SK-MEL-5 (cell line): ENCODE data around the gene MRRF. TPM values are rescaled to one million over a fixed set of nuclear protein-coding genes. Genes with fewer than 3 reads are reported as not detected.

Experiments used
- DNase-seq: peaks from one replicate; pipeline ENCODE4 v3.0.0-alpha.2; 2016; ENCODE audit warnings: low read depth, low spot score
- in situ Hi-C: cut with HindIII; loops from 2 replicates; pipeline ENCODE4 v1.10.0; 2016; ENCODE audit warnings: low sequenced_read_pairs, high pct_unique_total_duplicates, low pct_unique_long_range_greater_than_20kb
- total RNA-seq: library from RNA; depleted of rRNA; stranded (reverse); fragments of >200 nt; shearing (Covaris generic); gene quantifications from 2 replicates; pipeline ENCODE4 v1.2.3, GENCODE V29; 2014

The MRRF gene
- total RNA-seq, 1 experiment from 2014 or later = 94.4 TPM

GRCh38 chr9:122364783-122365150 lies 100.1 kb downstream of the MRRF start:
- in situ Hi-C loops = no loop called here
- no peak for DNase-seq

DNA sequence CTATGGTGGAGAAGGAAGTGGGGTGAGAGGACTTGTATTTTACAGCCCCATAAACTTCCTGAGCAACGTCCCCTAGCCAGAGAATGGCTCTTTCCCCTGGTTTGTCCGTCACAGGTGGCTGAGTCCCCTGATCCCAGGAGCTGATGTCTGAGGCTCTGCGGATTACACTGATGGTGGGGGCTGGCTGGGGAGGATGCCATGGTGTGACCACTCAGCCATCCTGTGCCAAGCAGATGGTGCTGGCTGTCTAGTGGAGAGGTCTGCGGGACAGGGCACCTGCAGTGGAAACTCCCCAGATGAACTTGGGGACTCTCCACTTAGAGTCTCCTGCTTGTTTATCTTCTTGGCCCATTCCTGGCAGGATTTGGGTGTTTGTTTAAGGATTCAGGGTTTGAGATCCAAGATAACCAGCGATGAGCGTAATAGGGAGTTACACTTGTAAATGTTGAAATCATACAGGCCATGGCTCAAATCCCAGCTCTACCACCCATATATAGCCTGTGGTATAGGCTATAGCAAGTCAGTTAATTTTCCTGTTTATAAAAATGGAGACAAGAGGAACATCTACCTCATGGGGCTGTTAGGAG lies 101.5 kb downstream of the MRRF start:
- DNase-seq = no peak
- in situ Hi-C loops = no loop called here

DNA sequence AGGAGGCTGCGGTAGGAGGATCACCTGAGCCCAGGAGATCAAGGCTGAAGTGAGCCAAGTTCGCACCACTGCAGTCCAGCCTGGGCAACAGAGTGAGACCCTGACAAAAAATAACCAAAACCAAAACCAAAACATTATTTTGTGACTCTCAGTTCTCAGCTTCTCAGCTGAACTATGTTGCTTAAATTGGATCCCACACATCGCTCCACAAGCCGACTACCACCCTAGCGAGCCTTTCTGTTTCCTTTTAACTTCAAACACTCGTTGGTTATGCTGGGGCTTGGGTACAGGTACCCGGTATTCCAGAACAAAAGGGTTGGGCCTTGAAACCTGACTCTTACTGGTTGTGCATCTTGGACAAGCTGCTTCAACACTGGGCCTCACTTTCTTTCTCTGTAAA lies 102.4 kb downstream of the MRRF start:
- in situ Hi-C loops = no loop called here
- no peak for DNase-seq

DNA sequence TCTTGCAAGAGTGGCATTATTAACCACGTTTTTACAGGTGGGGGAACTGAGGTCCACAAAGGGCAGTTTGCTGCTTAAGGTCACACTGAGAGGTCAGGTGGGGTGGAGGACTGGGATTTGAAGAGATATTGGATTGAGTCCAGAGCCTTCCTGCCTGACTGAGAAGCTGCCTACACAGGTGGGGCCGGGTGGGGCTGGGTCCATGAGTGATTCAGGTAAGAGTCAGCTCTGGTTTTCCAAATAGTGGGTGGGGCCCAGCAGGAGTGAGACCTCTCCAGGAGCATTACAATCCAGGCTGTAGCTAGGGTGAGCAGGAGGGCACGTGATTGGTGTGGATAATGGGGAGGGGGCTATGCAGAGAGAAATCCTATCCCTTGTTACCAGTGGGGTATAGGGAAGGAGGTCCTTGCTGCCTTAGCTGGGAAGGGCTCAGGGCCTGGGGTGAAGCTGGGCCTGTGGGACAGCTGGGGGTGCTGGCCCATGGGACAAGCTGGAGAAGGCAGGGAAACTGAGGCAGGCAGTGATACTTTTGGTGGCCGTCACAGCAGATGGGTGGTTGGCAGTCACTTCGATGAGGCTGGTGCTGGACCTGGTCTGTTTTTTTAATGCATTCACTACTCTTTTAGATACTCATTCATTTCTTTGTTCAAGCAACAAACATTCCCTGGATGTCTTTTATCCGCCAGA lies 103.2 kb downstream of the MRRF start:
- DNase-seq = no peak
- in situ Hi-C loops = no loop called here

GRCh38 chr9:122368642-122369041 lies 104.0 kb downstream of the MRRF start:
- in situ Hi-C loops = no loop called here
- no peak for DNase-seq

GRCh38 chr9:122370303-122370702 lies 105.6 kb downstream of the MRRF start:
- in situ Hi-C loops = no loop called here
- DNase-seq = no peak

DNA sequence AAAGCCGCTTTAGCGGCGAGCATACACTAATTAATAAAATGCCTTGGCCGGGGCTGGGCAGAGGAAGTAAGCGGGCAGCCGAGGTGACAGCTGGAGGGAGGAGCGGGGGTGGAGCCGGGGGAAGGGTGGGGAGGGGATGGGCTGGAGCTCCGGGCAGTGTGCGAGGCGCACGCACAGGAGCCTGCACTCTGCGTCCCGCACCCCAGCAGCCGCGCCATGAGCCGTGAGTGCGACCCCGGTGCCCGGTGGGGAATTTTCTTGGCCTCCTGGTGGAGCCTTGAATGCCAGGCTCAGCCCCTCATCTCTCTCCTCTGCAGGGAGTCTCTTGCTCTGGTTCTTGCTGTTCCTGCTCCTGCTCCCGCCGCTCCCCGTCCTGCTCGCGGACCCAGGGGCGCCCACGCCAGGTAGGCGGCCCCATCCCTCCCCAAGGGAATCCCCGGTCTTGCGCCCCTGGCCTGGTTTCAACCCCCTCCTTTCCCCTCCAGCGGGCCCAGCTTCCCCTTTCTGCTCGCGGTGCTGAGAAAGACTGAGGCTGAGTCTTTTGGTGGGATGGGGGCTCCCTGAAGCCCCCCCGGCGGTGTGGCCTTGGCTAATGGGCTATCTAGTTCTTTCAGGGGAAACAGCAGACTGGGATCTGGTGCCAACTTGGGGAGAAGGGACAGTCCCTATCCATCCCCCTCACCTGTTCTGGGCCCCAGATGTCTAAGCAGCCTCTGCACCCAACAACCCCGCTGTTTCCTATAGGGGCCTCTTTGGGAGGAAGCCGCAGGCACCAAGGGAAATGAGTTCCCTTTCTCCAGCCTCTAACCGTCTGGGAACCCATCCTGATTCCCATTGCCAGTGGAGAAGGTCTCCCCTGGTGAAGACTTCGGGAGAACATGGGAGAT lies 106.4 kb downstream of the MRRF start, which contains the start of gene PTGS1:
PTGS1 (plus strand) TSS at position 156 of the 887 bp plus-strand sequence; CDS start at position 217, 61 bp downstream.
- no peak for DNase-seq
- in situ Hi-C loops = no loop called here

- DNase-seq = no peak
- in situ Hi-C loops = no loop called here
Observed at GRCh38 chr9:122371846-122372245, 107.2 kb downstream of the MRRF start.

DNA sequence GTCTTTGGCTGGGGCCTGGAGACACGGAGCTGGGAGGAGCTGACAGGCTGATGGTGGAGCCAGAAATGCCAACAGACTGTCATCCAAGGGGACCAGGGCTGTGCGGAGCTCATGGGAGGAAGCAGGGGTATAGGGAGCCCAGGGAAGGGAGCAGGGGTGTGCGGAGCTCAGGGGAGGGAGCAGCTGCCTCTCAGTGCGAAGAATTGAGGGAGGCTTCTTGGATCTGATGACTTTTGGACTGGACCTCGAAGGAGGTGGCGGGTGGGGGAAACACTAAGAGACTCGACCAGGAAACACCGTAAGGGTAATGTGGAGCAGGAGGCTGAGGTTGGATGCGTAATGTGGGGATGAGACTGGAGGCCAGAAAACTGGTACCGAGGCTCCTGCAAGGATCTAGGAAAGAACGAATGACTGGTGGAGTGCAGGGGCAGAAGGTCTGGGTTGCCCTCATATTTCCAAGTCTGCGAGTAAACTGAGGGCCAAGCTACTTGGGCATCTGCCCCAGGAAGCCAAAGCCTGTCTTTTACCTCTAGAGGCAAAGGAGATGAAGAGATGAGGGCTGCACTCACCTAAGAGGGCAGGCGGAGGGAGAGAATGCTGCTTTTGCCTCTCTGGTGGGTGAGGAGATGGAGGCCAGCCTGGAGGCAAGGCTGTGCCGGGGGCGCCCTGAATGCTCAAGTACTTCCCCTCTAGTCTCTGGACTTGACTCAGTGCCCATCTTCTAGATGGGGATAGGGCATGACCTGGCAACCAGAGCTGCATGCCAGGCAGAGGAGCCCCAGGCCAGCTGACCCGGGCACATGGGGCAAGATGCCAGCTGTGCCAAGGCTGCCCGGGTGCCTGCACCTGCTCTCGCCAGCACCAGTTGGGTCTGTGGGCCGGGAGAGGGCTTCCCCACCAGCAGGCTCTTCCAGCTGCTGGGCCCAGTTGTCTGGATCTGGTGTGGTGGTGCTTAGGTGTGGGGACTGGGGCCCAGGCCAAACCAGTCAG lies 108.5 kb downstream of the MRRF start:
- in situ Hi-C loops = no loop called here
- no peak for DNase-seq

- no peak for DNase-seq
- in situ Hi-C loops = no loop called here
Observed at GRCh38 chr9:122374885-122375420, 110.3 kb downstream of the MRRF start.

- in situ Hi-C loops = no loop called here
- DNase-seq = no peak
Observed at GRCh38 chr9:122376796-122377195, 112.1 kb downstream of the MRRF start.

GRCh38 chr9:122377241-122378164 lies 112.8 kb downstream of the MRRF start:
- in situ Hi-C loops = no loop called here
- no peak for DNase-seq

DNA sequence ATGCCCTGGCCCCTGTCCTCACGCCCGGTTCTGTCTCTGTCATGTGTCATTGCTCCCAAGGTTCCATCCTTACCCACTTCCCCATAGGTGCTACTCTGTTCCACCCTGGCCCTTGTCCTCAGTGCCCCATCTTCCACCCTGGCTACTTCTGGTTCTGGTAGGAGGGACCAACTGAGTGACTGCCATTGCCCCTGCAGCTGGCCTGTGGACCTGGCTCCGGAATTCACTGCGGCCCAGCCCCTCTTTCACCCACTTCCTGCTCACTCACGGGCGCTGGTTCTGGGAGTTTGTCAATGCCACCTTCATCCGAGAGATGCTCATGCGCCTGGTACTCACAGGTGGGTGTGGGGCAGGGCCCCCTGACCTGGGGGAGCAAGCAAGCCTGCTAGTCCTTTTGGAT lies 113.6 kb downstream of the MRRF start:
- in situ Hi-C loops = no loop called here
- no peak for DNase-seq

DNA sequence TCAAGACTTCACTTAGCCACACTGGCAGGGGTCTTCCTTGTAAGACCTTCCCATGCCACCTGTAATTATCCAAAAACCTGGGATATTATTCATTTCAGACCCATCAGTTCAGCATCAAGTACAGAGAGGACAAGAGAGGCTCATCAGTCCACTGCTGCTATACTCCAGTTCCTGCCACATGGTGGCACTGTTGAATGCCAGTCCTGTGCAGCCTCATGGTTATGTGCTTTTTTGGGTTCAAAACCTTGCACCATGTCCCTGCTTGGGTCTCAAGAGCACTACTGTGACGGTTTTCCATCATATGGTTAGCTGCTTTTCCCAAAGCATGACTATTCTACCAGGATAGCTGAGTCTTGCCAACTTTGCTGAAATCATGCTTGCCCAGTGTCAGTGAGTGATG lies 114.7 kb downstream of the MRRF start:
- peak; percentile 36 for DNase-seq
- in situ Hi-C loops = no loop called here

DNA sequence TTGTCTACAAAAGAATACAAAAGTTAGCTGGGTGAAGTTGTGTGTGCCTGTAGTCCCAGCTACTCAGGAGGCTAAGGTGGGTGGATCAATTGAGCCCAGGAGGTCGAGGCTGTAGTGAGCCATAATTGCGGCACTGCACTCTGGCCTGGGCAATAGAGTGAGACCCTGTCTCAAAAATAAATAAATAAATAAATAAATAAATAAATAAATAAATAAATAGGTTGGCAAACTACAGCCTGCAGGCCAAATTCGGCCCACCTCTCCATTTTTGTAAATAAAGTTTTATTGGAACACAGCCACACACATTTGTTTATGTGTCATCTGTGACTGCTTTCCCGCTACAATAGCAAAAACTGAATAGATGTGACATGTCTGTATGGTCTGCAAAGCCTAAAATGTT lies 115.6 kb downstream of the MRRF start:
- no peak for DNase-seq
- in situ Hi-C loops = no loop called here
